ENCODE results near the gene RBM15B.

- TF ChIP-seq POLR2AphosphoS5 (IDR thresholded peaks at IDR 0.05) = no peak
- TF ChIP-seq CTCF (IDR thresholded peaks at IDR 0.05) = no peak
- no peak for TF ChIP-seq POLR2A (IDR thresholded peaks at IDR 0.05)
- no peak for TF ChIP-seq EP300 (IDR thresholded peaks at IDR 0.05)
Measured at GRCh38 chr3:51358981-51359380, 32.1 kb upstream of the RBM15B start.

All from stomach (tissue), 4 donors.